Stimulated activated CD8-positive, alpha-beta memory T cell treated with anti-CD3 and anti-CD28 coated beads, Interleukin-15, amount 100 ng/mL, for 24 hours (primary cell): ENCODE results near the gene EID2B.

Experiments used
- DNase-seq: peaks from one replicate; pipeline ENCODE4 v3.0.0-alpha.2; 2020; ENCODE audit warnings: low read depth

Gene EID2B

GRCh38 chr19:39531834-39532232, 819 bp downstream of the EID2B start:
- DNase-seq: no peak

- no peak for DNase-seq
Observed at GRCh38 chr19:39525205-39525604, 7.4 kb downstream of the EID2B start.

- DNase-seq: no peak
Observed at GRCh38 chr19:39524495-39524894, 8.2 kb downstream of the EID2B start.

GRCh38 chr19:39520541-39521484, 11.8 kb downstream of the EID2B start:
- no peak for DNase-seq

GRCh38 chr19:39518975-39519374, 13.7 kb downstream of the EID2B start:
- no peak for DNase-seq

GRCh38 chr19:39518458-39518857, 14.2 kb downstream of the EID2B start:
- no peak for DNase-seq

GRCh38 chr19:39517432-39517831, 15.2 kb downstream of the EID2B start:
- DNase-seq: no peak

GRCh38 chr19:39516270-39516669, 16.4 kb downstream of the EID2B start:
- DNase-seq: no peak

- no peak for DNase-seq
Observed at GRCh38 chr19:39515551-39516191, 17.0 kb downstream of the EID2B start.

GRCh38 chr19:39514840-39515550, 17.7 kb downstream of the EID2B start, which contains the start of gene SELENOV:
SELENOV (plus strand) TSS chr19:39515139; CDS start chr19:39515213, 74 bp downstream.
- DNase-seq: no peak

- no peak for DNase-seq
Observed at GRCh38 chr19:39512988-39513387, 19.7 kb downstream of the EID2B start.

GRCh38 chr19:39509233-39509632, 23.4 kb downstream of the EID2B start:
- no peak for DNase-seq

- no peak for DNase-seq
Observed at GRCh38 chr19:39508629-39509028, 24.0 kb downstream of the EID2B start.

GRCh38 chr19:39507715-39508364, 24.8 kb downstream of the EID2B start:
- no peak for DNase-seq

GRCh38 chr19:39506944-39507714, 25.5 kb downstream of the EID2B start:
- DNase-seq: peak; percentile 31

GRCh38 chr19:39506598-39506943, 26.1 kb downstream of the EID2B start:
- DNase-seq: no peak

- peak; percentile 80 for DNase-seq
Observed at GRCh38 chr19:39502640-39503417, 29.8 kb downstream of the EID2B start.

- no peak for DNase-seq
Observed at GRCh38 chr19:39501340-39501739, 31.3 kb downstream of the EID2B start.

GRCh38 chr19:39500543-39500942, 32.1 kb downstream of the EID2B start:
- no peak for DNase-seq

- DNase-seq: no peak
Observed at GRCh38 chr19:39499932-39500331, 32.7 kb downstream of the EID2B start.
